ENCODE results near the gene ITGB1BP1.
"Not testable (repeated sequence)": the region's sequence is repeated elsewhere in the genome, so short reads cannot be mapped to it uniquely, and the experiment has no call there.

Gene ITGB1BP1

GRCh38 chr2:9401646-9402371 lies 21.5 kb downstream of the ITGB1BP1 start:
- TF ChIP-seq MAX (IDR thresholded peaks at IDR 0.05; ENCODE audit: low read depth, low read length) (no peak), CTCF (IDR thresholded peaks at IDR 0.05; ENCODE audit: low read depth, low read length) (no peak), MYC (IDR thresholded peaks at IDR 0.05; ENCODE audit: low read depth, low read length) (no peak), POLR2A (IDR thresholded peaks at IDR 0.05; ENCODE audit: extremely low read depth, insufficient read length) (no peak)
- DNase-seq (ENCODE audit: low read depth): no peak
- no peak overlapping the region for H3K4me3 ChIP-seq (ENCODE audit: low read depth, low read length)

- no peak overlapping the region for H3K4me3 ChIP-seq (ENCODE audit: low read depth, low read length)
- no peak for DNase-seq (ENCODE audit: low read depth)
- no peak for TF ChIP-seq CTCF (IDR thresholded peaks at IDR 0.05; ENCODE audit: low read depth, low read length)
- no peak for TF ChIP-seq POLR2A (IDR thresholded peaks at IDR 0.05; ENCODE audit: extremely low read depth, insufficient read length)
- TF ChIP-seq MYC (IDR thresholded peaks at IDR 0.05; ENCODE audit: low read depth, low read length): no peak
- no peak for TF ChIP-seq MAX (IDR thresholded peaks at IDR 0.05; ENCODE audit: low read depth, low read length)
Measured at GRCh38 chr2:9401059-9401547, 22.2 kb downstream of the ITGB1BP1 start.

GRCh38 chr2:9400268-9401058 lies 22.9 kb downstream of the ITGB1BP1 start:
- no peak for DNase-seq (ENCODE audit: low read depth)
- no peak overlapping the region for H3K4me3 ChIP-seq (ENCODE audit: low read depth, low read length)
- TF ChIP-seq MYC (IDR thresholded peaks at IDR 0.05; ENCODE audit: low read depth, low read length): no peak
- TF ChIP-seq MAX (IDR thresholded peaks at IDR 0.05; ENCODE audit: low read depth, low read length): no peak
- TF ChIP-seq CTCF (IDR thresholded peaks at IDR 0.05; ENCODE audit: low read depth, low read length): no peak
- no peak for TF ChIP-seq POLR2A (IDR thresholded peaks at IDR 0.05; ENCODE audit: extremely low read depth, insufficient read length)

- no peak for DNase-seq (ENCODE audit: low read depth)
- no peak overlapping the region for H3K4me3 ChIP-seq (ENCODE audit: low read depth, low read length)
- no peak for TF ChIP-seq POLR2A (IDR thresholded peaks at IDR 0.05; ENCODE audit: extremely low read depth, insufficient read length)
- TF ChIP-seq MYC (IDR thresholded peaks at IDR 0.05; ENCODE audit: low read depth, low read length): no peak
- no peak for TF ChIP-seq MAX (IDR thresholded peaks at IDR 0.05; ENCODE audit: low read depth, low read length)
- TF ChIP-seq CTCF (IDR thresholded peaks at IDR 0.05; ENCODE audit: low read depth, low read length): no peak
Measured at GRCh38 chr2:9398881-9399780, 24.2 kb downstream of the ITGB1BP1 start.

- not testable (repeated sequence) for H3K4me3 ChIP-seq (ENCODE audit: low read depth, low read length); DNase-seq (ENCODE audit: low read depth)
Measured at GRCh38 chr2:9398251-9398650, 25.1 kb downstream of the ITGB1BP1 start.
